GM18861 (cell line): ENCODE results near the gene TNFRSF12A.
A peak's percentile ranks its signal among the peaks of the same experiment; 100 is the strongest.

Source experiments
- ATAC-seq: cut with Tn5 transposase; IDR thresholded peaks from one replicate; pipeline ENCODE4 v1.9.1; 2021; ENCODE audit not compliant: unreplicated experiment

TNFRSF12A gene

DNA sequence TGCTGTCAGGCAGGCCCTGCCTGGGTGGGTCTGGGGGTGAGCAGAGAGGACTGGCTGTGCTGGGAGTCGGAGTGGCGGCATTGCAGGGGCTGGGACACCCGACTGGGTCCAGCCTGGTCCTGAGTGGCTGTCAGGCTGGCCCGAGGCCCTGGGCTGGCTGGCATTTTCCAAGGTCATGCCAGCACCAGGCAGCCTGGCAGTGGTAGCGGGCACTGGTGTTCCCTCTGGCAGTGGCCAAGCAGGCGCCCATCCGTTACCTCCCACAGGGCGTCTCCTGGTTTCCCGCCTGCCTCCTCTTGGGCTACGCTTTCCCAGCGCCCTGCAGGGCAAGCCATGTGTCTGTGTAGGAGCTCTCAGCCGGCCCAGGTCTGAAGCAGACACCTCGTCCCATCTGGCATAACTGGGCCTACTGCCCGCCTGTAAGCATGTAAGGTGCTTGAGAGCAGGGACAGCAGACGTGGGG is 34.2 kb upstream of the TNFRSF12A start:
- ATAC-seq: no peak

DNA sequence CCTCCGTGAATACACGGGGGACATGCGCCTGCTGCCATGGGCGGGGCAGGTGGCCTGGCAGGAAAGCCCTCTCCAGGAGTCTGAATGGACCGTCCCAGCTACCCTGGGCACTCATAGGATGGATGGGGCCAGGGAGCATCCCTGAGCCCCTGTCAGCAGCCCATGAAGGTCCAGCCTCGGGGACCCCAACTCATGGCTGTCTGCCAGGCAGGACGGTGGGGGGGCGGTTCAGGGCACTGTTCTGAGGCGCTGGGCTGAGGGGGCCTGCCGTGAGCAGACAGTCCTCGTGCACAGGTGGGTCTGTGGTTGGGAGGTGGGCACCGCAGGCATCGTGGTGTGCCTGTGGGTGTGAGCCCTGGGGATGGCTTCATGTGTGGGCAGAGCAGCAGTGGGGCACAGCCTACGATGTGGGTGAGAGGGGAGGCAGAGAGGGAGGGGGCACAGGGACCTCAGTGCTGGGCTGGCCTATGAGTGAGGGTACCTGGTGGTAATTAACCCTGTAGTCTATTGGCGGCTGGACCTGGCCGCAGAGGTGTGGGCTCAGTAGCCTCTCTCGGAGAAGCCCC is 33.5 kb upstream of the TNFRSF12A start:
- ATAC-seq: no peak

DNA sequence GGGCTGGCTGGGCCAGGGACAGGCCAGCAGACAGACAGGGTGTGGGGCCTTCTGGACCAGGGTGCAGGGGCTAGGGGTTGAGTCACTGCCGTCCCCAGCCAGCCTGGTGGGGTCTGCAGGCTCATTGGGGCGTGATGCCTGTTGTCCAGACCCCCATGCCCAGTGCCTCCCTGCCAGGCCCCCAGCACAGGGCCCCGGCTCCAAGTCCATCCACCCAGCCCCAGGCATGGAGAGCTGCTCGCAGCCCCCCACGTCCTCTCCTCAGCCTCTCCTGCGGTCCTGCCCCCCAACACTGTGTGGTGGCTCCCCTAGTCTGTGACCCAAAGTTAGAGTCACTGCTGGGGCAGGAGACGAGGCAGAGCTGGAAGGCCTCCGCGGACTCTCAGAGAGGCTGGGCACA is 32.9 kb upstream of the TNFRSF12A start:
- ATAC-seq: no peak

DNA sequence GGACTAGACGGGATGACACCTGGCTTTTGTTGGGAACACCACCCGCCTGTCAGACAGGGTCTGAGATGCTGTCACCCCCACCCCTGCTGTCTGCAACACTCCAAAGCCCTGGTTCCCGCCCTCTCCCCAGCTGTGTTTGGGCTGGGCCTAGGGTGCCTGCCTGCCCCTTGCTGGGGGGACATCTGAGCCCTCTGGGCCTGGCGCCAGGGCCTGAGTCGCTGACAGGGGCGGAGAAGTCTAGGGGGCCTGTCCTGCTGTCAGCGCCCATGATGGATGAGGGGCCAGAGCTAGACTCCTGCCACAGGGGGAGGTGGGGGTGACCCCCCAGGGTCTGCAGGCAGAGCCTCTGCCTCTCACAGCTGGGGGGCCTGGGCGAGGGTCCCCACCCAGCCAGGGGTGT is 32.3 kb upstream of the TNFRSF12A start:
- no peak for ATAC-seq

DNA sequence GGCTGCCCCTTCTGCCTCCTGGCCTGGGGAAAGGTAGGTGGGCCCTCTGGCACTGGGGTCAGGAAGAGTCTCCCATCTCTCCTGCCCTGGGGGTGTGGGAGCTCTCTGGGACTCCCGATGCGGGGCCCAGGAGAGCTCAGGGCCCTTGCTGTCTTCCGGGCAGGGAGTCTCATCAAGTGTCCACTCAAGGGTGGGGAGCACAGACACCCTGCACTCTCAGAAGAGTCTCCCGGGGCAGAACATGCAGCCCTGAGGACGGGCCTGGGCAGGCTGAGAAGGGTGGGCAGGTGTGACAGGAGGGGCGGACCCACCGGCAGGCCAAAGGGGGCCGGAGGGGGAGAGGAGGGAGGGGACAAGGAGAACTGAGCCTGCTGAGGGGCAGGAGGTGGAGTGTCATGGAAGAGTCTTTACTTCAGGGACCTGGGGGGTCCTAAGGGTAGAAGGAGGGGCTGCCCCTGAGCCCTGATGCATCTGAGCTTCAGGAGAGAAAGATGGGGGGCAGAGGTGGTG is 31.5 kb upstream of the TNFRSF12A start:
- no peak for ATAC-seq

DNA sequence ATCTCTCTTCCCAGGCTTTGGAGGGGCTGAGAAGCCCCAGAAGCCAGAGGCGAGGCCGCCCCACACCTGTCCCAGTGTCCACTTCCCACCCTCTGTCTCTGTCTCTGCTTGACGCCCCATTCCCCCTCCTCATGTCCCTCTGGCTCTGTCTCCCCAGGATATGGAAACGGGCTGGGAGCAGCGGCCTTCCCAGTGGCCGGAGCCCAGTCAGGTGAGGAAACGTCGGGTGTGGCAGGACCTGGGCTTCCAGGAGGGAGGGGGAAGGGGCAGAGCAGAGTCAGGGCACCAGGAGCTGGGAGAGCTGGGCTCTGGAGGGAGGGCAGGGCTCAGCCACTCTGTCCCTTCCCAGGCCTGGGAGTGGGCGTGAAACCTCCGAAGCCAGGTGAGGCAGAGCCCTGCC is 29.3 kb upstream of the TNFRSF12A start:
- ATAC-seq: no peak

DNA sequence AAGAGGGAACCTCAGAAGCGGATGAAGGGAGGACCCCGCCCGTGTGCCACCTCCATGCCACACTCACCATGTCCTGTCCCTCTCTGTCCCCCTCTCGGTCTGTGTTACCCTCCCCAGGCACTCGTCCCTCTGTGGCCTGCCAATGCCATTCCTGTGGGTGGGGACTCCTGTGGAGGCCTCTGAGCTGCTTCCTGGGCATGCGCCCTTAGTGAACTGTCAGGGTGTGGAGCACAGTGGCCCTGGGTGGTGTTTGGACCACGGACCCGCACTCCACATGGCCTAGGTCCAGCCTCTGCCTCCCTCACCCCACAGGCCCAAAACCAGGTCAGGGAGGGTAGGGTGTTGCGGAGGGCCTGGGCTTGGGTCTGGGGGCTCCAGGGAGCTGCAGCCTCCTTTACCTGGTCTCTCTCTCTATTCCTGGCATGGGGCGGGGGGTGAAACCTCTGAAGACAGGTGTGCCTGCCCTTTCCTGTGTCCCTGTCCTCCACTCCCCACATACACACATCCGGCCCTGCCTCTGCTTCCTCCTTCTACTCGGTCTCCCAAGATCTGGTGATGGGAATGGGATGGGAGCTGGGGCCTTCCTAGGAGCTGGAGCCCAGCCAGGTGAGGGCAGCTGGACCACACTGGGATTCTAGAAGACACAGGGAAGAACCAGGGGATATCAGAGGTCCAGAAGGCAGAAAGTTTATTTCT is 28.5 kb upstream of the TNFRSF12A start:
- no peak for ATAC-seq

DNA sequence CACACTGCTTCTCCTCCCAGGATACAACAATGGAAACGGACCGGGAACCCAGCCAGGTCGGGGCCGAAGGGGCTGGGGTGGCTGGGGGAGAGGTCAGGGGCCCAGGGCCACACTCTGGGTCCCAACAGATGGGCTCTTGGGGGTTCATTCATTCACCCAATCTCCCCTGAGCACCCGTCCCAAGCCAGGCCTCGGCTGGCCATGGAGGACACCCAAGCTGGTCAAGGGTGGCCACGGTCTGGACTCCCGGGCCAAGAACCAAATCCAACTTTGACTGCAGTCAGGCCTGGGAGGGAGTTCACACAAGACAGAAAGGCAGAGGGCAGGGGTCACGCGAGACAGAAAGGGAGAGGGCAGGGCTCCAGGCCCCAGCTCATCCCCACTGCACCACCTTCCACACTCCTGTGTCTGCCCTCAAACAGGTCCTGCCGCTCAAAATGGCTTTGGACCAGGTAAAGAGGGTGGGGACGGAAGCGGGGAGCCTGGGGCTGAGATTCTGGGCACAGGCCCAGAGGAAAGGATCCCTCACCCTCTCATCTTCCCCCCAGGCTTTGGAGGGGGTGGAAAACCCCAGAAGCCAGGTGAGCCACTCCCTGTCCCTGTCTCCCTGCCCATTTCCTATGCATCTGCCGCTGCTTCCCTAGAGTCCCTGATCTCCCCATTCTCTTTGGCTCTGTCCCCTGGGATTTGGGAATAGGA is 27.6 kb upstream of the TNFRSF12A start:
- no peak for ATAC-seq

DNA sequence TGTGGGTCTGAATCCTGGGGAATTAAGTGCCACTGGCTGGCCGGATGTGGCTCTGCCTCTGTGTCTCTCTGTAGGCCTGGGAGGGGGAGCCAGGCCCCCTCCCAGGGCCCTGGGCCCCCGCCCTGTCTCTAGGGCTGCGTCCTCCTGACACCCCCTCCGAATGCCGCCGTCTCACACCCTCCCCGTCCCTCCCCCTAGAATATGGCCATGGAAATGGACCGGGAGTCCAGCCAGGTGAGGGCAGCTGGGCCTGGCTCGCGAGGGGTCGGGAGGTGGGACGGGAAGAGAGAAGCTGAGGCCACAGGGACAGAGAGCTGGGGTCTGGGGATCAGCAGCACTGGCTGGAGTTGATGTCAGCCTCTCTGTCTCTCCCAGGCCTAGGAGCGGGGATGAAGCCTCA is 23.9 kb upstream of the TNFRSF12A start:
- ATAC-seq: no peak

DNA sequence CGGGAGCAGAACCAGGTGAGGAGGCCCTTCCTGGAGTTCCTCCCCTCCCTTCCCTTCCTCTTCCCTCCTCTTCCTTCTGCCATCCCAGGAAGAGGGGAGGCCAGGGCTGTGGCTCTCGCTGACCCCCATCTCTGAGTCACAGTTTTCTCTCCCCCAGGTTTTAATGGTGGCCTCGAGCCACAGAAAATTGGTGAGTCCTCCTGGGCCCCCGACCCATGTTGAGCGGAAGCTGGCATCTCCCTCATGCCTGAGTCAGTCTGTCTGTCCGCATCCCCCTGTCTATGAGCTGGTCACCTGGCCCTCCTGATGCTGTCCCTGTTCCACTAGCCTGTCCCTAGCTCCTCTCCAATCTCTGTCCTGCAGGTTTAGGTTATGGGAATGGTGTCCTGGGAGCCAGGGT is 20.2 kb upstream of the TNFRSF12A start:
- no peak for ATAC-seq

DNA sequence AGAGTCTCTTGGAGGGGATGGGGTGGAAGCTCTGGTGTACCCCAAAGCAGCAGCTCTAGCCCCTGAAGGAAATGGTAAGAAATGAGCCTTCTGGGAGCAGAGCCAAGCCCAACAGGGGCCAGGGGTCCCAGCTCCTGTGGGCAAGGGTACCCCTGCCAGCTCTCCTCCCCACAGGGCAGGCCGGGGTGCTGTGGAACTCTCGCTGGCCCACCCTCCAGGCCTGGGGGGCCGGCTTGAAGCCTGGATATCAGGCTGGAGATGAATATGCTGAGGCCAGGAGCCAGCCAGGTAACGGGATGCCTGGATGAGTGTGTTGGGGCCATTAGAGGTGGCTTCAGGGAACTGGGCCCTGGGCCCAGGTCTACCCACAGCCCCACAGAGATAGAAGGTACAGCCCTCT is 19.6 kb upstream of the TNFRSF12A start:
- no peak for ATAC-seq

DNA sequence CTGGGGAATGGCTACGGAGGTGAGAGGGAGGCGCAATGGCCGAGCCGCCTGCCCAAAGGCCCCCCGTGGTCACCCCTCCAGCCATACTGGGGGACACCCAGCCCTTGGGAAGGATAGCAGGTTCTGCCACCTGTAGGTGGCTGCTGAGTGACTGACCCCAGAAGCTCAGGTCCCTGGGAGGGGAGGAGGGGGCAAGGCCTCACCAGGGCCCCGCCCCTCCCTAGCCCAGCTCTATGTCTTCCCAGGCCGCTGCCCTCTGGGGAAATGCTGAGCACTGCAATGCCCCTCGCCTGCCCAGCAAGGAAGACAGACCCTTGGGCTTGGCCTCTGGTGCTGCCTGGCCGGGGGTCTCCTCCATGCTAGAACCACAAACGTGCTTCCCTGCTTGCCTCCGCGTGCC is 18.9 kb upstream of the TNFRSF12A start:
- no peak for ATAC-seq

DNA sequence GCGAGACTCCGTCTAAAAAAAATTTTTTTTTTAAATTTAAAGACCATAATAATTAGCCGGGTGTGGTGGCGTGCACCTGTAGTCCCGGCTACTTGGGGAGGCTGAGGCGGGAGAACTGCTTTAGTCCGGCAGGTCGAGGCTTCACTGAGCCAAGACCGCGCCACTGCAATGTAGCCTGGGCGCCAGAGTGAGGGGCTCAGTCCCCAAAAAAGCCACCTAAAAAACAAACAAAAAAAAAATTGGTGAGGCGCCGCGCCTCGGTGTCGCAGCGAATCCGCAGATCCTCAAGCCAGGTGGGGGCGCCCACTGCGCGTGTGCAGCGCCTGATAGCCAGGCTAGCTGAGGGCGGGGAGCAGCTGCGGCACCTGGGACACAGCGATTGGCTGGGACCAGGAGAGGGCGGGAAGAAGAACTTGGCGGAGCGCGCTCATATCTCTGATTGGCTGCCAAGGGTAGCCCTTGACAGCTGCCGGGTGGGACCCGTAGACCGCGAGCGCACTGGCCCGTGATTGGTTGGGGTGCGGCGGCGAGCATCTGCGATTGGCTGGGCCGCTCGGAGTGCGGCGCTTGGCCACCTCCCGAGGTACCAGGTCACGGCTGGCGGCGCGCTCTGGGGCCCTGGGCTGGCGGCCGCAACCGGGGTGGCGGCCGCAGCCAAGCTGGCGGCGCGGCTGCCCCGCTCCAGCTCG is 16.4 kb upstream of the TNFRSF12A start:
- peak; percentile 94 for ATAC-seq

DNA sequence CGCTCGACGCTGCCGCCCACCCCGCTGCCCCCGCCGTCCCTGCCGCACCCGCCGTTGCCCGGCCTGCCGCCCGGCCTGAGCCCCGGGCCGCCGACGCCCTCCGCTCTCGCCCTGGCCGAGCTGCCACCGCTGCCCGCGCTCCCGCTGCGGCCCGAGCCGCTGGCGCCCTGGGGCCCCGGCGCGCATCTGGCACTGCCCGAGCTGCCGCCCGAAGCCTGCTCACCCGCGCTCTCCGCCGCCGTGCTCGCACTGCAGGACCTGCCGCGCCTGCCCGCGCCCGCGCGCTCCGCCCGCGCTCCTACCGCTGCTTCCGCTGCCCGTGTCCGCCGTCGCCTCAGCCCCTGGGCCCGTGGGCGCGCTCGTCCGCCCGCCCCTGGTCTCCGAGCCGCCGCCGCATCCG is 15.8 kb upstream of the TNFRSF12A start:
- ATAC-seq: peak; percentile 2

DNA sequence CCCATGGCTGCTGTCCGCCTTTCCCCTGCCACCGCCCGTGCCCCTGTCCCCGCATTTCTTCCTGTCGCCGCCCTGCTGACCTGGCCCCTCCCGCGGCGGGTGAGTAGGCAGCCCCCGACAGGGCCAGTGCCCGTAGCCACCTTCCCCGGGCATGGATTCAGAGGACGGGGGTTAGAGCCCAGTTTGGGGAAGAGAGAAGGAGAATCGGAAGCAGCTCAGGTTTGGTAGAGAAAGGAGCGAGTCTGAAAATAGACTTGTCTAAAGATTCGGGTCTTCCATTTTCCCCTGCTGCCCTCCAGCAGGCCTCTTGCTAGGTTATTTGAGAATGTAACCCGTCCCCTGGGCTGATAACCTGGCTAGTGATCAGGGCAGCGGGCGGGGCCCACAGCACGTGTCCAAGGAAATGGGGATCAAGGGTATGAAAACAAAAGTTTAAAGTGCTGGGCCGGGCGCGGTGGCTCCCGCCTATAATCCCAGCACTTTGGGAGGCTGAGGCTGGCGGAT is 15.3 kb upstream of the TNFRSF12A start:
- no peak for ATAC-seq

DNA sequence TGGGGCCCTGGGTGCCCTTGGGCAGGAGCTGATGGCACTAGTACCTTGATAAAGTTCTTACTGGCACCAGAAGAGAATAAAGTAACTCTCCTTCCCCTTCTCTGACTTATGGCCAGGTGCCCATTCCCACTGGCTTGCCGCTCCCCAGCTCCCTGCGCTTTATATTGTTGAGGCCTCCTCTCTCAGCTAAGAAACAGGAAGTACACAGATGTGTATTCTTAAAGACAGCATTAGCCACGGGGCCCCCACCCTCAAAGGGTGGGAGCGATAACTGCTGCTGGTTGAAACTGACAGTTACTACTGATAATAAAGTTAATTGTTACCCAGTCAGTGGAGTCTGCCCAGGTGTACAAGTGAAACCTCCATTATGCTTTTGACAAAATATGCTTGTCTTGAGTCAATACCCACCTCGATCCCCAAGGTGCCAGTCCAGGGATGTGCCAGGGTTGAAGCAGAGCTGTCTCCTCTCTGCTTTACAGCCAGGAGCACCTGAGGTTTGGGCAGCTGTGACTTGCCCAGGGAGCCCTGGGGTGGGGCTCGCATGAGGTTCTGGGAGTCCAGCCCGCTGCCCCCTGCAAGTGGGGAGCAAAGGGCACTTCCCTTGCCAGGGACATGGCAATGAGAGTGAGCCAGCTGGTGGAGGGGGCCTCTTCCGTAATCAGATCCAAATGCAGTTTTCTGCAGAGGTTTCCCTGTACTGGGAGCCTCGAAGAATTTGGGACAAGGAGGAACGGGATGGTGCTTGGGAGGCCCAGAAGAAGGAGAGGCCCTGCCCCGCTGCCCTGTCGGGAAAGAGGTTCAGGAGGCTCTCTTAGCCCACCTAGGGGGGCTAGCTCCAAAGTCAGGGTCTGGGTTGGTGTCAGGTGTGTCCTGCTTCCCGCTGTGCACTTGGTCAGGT is 12.9 kb upstream of the TNFRSF12A start:
- no peak for ATAC-seq

DNA sequence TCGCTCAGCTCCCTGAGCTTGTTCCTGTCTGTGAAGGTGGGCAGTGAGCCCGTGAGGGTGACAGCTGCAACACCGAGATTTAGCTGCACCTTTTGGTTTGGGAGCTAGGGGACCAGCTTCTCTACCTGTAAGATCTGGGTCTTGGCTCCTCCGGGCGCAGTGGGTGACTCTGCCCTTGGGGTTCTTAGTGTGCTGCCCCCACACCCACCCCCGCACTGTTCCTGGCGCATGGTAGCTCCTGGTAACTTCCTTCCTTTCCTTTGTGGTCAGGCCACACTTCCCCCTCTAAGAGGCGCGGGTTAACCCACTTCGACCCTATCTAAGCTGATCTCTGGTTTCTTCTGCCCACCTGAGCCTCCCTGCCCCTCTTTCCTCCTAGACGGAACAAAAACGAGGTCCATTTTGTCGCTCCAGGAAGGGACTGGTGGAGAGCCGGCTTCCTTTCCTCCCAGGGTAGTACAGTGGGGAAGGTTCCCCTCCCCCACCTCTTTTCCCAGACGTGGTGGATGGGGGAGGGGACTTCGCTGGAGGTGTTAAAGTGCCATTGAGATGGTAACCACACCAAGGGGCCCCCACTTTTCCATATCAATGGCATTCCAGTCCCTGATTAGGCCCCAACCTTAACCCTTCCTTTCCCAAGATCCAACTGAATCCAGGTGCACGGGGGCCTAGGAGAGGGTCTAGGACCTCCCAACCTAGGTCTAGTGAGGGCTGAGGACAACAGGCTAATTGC is 12.0 kb upstream of the TNFRSF12A start:
- no peak for ATAC-seq

DNA sequence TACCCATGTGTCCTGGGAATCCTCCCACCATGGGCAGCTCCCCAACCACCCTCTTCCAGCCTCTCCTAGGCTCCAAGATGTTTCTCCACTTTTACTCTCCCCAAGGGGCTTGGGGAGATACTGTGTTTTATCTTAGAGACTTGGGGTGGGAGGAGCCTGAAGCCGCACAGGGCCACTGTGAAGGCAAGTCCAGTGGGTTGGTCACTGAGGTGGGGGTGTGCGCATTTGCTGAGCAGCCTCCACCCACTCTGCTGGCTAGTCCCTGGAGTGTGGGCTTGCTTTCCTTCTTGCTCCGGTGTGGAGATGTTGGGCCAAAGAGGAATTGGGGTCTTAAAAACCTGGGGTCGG is 11.5 kb upstream of the TNFRSF12A start:
- ATAC-seq: no peak

DNA sequence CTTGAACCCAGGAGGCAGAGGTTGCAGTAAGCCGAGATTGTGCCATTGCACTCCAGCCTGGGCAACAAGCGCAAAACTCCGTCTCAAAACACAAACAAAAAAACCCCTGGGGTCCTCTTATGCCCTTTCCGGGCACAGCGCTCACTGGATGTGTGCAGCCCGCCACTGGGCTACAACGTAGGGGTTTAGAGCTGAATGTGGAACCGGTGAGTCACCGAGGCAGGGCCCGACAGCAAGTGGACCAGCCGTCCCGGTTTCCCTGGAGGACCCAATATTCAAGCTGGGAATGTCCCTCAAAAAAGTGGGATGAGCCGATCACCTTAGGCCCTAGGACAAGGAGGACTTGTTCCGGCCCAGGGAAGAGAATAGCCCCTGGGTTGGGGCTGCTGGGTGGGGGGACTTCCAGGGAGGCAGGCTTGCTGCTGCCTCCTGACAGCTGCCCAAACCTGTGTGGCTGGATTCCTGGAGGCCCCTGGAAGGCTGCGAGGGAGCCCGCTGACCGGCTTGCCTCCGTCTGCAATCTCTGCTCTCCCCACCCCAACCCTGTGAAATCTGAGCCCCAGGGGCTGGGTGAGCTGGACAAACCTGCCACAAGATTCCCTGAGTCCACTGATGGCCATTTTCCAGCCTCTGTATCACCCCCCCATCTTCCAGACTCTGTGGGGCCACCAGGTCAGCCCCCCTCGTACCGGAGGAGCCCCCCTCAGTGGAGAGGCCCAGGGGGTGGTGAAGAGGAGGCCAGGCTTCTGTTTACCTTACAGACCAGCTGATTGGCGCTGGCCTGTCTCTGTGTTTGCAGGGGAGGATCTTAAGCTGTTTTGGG is 10.4 kb upstream of the TNFRSF12A start:
- no peak for ATAC-seq
